ENCODE results near the gene ABLIM2. TPM values are rescaled to one million over a fixed set of nuclear protein-coding genes. Genes with fewer than 3 reads are reported as not detected.

Gene ABLIM2
- polyA plus RNA-seq, 2 of the 4 experiments (the other 2 are of a cell fraction), result 0.21 to 0.40 TPM

DNA sequence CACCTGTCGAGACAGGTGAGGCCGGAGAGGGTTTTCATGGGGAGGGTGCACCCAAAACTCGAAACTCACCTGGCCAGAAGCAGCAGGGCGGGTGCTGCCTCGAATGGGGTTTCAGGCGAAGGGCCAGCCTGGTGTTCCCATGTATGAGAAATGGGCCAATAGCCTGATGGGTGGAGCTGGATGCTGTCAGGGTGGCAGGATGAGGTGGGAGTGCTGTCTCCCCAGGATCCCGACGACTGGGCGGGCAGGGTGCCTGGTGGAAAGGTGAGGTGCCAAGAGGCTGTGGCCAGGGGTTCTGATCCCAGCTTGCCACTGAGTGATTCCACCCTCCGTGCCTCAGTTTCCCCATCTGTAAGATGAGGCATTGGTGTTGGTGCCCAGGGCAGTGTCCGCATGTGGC lies 23.7 kb upstream of the ABLIM2 start (continued):
- TF ChIP-seq, protein P1, sequence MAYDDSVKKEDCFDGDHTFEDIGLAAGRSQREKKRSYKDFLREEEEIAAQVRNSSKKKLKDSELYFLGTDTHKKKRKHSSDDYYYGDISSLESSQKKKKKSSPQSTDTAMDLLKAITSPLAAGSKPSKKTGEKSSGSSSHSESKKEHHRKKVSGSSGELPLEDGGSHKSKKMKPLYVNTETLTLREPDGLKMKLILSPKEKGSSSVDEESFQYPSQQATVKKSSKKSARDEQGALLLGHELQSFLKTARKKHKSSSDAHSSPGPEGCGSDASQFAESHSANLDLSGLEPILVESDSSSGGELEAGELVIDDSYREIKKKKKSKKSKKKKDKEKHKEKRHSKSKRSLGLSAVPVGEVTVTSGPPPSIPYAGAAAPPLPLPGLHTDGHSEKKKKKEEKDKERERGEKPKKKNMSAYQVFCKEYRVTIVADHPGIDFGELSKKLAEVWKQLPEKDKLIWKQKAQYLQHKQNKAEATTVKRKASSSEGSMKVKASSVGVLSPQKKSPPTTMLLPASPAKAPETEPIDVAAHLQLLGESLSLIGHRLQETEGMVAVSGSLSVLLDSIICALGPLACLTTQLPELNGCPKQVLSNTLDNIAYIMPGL (CRISPR knock-in tag; IDR thresholded peaks at IDR 0.05; ENCODE audit: borderline replicate concordance), result no peak
- TF ChIP-seq RFX5 (IDR thresholded peaks at IDR 0.05), result no peak

GRCh38 chr4:8181844-8182243 lies 23.2 kb upstream of the ABLIM2 start:
- TF ChIP-seq MYC (IDR thresholded peaks at IDR 0.05; ENCODE audit: borderline replicate concordance, low read length) (no peak), ZC3H11A (IDR thresholded peaks at IDR 0.05) (no peak), EP300 (IDR thresholded peaks at IDR 0.05) (no peak), CHD4 (IDR thresholded peaks at IDR 0.05; ENCODE audit: borderline replicate concordance) (no peak), POLR2AphosphoS2 (conservative IDR thresholded peaks at IDR 0.05; ENCODE audit: low read length) (no peak), EHMT2 (IDR thresholded peaks at IDR 0.05; ENCODE audit: low read depth) (no peak), CHD2 (IDR thresholded peaks at IDR 0.05; ENCODE audit: low read length, partially characterized antibody) (no peak), ESRRA (IDR thresholded peaks at IDR 0.05; ENCODE audit: borderline replicate concordance, low read length) (no peak), RARB (CRISPR knock-in tag; IDR thresholded peaks at IDR 0.05) (no peak), E2F6 (IDR thresholded peaks at IDR 0.05; ENCODE audit: borderline replicate concordance, low read depth) (no peak), RNF2 (IDR thresholded peaks at IDR 0.05; ENCODE audit: borderline replicate concordance, low read depth) (no peak), KDM1A (IDR thresholded peaks at IDR 0.05; ENCODE audit: low read depth) (no peak)
- TF ChIP-seq, protein P2, sequence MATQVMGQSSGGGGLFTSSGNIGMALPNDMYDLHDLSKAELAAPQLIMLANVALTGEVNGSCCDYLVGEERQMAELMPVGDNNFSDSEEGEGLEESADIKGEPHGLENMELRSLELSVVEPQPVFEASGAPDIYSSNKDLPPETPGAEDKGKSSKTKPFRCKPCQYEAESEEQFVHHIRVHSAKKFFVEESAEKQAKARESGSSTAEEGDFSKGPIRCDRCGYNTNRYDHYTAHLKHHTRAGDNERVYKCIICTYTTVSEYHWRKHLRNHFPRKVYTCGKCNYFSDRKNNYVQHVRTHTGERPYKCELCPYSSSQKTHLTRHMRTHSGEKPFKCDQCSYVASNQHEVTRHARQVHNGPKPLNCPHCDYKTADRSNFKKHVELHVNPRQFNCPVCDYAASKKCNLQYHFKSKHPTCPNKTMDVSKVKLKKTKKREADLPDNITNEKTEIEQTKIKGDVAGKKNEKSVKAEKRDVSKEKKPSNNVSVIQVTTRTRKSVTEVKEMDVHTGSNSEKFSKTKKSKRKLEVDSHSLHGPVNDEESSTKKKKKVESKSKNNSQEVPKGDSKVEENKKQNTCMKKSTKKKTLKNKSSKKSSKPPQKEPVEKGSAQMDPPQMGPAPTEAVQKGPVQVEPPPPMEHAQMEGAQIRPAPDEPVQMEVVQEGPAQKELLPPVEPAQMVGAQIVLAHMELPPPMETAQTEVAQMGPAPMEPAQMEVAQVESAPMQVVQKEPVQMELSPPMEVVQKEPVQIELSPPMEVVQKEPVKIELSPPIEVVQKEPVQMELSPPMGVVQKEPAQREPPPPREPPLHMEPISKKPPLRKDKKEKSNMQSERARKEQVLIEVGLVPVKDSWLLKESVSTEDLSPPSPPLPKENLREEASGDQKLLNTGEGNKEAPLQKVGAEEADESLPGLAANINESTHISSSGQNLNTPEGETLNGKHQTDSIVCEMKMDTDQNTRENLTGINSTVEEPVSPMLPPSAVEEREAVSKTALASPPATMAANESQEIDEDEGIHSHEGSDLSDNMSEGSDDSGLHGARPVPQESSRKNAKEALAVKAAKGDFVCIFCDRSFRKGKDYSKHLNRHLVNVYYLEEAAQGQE (IDR thresholded peaks at IDR 0.05), result no peak
- TF ChIP-seq, protein P3, sequence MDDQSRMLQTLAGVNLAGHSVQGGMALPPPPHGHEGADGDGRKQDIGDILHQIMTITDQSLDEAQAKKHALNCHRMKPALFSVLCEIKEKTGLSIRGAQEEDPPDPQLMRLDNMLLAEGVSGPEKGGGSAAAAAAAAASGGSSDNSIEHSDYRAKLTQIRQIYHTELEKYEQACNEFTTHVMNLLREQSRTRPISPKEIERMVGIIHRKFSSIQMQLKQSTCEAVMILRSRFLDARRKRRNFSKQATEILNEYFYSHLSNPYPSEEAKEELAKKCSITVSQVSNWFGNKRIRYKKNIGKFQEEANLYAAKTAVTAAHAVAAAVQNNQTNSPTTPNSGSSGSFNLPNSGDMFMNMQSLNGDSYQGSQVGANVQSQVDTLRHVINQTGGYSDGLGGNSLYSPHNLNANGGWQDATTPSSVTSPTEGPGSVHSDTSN (IDR thresholded peaks at IDR 0.05), result no peak
- TF ChIP-seq, protein P4, sequence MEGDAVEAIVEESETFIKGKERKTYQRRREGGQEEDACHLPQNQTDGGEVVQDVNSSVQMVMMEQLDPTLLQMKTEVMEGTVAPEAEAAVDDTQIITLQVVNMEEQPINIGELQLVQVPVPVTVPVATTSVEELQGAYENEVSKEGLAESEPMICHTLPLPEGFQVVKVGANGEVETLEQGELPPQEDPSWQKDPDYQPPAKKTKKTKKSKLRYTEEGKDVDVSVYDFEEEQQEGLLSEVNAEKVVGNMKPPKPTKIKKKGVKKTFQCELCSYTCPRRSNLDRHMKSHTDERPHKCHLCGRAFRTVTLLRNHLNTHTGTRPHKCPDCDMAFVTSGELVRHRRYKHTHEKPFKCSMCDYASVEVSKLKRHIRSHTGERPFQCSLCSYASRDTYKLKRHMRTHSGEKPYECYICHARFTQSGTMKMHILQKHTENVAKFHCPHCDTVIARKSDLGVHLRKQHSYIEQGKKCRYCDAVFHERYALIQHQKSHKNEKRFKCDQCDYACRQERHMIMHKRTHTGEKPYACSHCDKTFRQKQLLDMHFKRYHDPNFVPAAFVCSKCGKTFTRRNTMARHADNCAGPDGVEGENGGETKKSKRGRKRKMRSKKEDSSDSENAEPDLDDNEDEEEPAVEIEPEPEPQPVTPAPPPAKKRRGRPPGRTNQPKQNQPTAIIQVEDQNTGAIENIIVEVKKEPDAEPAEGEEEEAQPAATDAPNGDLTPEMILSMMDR (IDR thresholded peaks at IDR 0.05), result no peak
- no peak overlapping the region for H3K4me3 ChIP-seq
- POLR2A ChIA-PET, result no interaction called here
- peaks cover 43% of the 10 kb centered on the region for H3K4me1 ChIP-seq
- ATAC-seq (peak in 1 of 2 experiments; percentile 31; a peak in 3 of 6 replicates), FAIRE-seq (no peak), DNase-seq (ENCODE audit: low read depth in 1 of 2, low spot score in 1 of 2) (peak in 1 of 2 experiments; percentile 42)
- H3K9me3 ChIP-seq, result no peaks in the 10 kb centered on the region
- H3K27ac ChIP-seq, result peak overlapping the region; percentile 77 to 87; a peak in 4 of 6 replicates
- CTCF ChIA-PET, result interaction anchor here (8.0 kb wide), 1 partner anchor 13 kb away, joined by 122 read pairs; the partner anchor contains the start of gene SH3TC1
- H3K4me2 ChIP-seq, result peak overlapping the region; percentile 75
- WGBS (ENCODE audit: missing lambda C conversion rate), result 63% methylated on average over 5 of the region's 7 CpGs
